ENCODE data around the gene OAS2.

OAS2 gene

DNA sequence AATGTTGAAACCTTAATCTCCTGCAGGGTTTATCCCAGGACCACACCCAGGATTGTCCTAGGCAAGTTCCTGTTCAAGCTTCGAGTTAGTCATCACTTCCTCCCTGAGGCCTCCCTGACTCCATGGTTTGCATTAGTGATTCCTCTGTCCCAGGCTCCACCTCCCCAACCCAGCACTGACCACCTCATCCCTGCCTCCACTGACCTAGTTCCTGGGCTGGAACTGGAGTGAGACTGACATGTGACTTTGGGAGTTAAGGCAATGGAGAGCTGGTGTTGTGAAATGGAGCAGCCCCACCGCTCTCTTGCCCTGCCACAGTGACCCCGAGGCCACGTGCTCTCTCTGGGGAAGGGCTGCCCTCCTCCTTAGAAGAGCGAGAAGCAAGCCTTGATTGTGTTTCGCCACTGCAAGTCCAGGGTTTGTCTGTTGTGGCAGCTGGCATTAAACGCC is 62.4 kb downstream of the OAS2 start:
- no CpG with 5 or more reads among the region's 7 CpGs for WGBS (ENCODE audit: extremely low coverage, insufficient coverage, insufficient read length)
- no peaks in the 10 kb centered on the region for H3K79me2 ChIP-seq (ENCODE audit: control insufficient read depth, insufficient read depth, low read length, poor library complexity)

DNA sequence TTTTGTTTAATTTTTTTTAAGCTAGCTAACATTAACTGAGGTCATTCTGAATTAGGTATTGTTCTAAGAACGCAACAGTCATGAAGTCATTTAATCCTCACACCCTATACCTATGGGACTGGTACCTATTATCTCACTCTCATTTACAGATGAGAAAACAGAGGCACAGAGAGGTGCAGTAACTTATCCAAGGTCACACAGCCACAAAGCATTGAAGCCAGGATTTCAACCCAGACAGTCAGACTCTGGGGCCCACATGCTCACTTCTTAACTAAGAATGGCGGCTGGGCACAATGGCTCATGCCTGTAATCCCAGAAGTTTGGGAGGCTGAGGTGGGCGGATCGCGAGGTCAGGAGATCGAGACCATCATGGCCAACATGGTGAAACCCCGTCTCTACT is 63.2 kb downstream of the OAS2 start:
- Histone ChIP-seq H4K91ac (ENCODE audit: low read depth, low read length) (no peak overlapping the region), H3K79me1 (ENCODE audit: low read length) (no peaks in the 10 kb centered on the region), H2BK12ac (ENCODE audit: low read length) (no peak overlapping the region), H4K8ac (ENCODE audit: low read depth, low read length) (no peak overlapping the region), H3K79me2 (ENCODE audit: control insufficient read depth, insufficient read depth, low read length, poor library complexity) (no peaks in the 10 kb centered on the region), H3K9ac (ENCODE audit: low read length) (no peak overlapping the region), H2AFZ (ENCODE audit: insufficient read depth, low read length, poor library complexity) (no peak overlapping the region), H2BK5ac (ENCODE audit: low read depth, low read length, poor library complexity) (no peak overlapping the region), H3K4me1 (ENCODE audit: control insufficient read depth in 1 of 2, insufficient read depth in 2 of 2, low read length in 2 of 2) (peaks cover 0 to 2% of the 10 kb centered on the region in 2 experiments), H3K27ac (ENCODE audit: low read depth, low read length) (no peak overlapping the region), H2AK5ac (ENCODE audit: low read length) (no peak overlapping the region), H3K4me3 (ENCODE audit: low read depth, low read length) (no peak overlapping the region), H3K4ac (ENCODE audit: low read depth, low read length) (no peak overlapping the region), H4K12ac (ENCODE audit: low read depth, low read length) (no peak overlapping the region), H3K27me3 (ENCODE audit: insufficient read depth, low read length) (no peaks in the 10 kb centered on the region), H3K14ac (ENCODE audit: low read length) (no peak overlapping the region), H3K4me2 (ENCODE audit: low read length) (no peak overlapping the region), H3K18ac (ENCODE audit: low read length) (no peak overlapping the region), H3K9me3 (ENCODE audit: insufficient read depth, low read depth, low read length) (no peaks in the 10 kb centered on the region), H3K36me3 (ENCODE audit: control insufficient read depth in 1 of 2, insufficient read depth in 2 of 2, low read length in 2 of 2) (no peaks in the 10 kb centered on the region), H2BK120ac (ENCODE audit: insufficient read depth, low read length, poor library complexity) (no peak overlapping the region), H3K23ac (ENCODE audit: low read length) (no peak overlapping the region)
- no CpG with 5 or more reads among the region's 7 CpGs for WGBS (ENCODE audit: extremely low coverage, insufficient coverage, insufficient read length)
- no peak for DNase-seq

More for the DNA sequence above, 62.4 kb downstream of the OAS2 start:
- no peaks in the 10 kb centered on the region for H3K36me3 ChIP-seq (ENCODE audit: control insufficient read depth in 1 of 2, insufficient read depth in 2 of 2, low read length in 2 of 2)
- no peak overlapping the region for H3K4ac ChIP-seq (ENCODE audit: low read depth, low read length)
- H3K9ac ChIP-seq (ENCODE audit: low read length), result no peak overlapping the region
- no peaks in the 10 kb centered on the region for H3K27me3 ChIP-seq (ENCODE audit: insufficient read depth, low read length)
- H3K9me3 ChIP-seq (ENCODE audit: insufficient read depth, low read depth, low read length), result no peaks in the 10 kb centered on the region
- no peak overlapping the region for H2BK120ac ChIP-seq (ENCODE audit: insufficient read depth, low read length, poor library complexity)
- H3K18ac ChIP-seq (ENCODE audit: low read length), result no peak overlapping the region
- H3K4me1 ChIP-seq (ENCODE audit: control insufficient read depth in 1 of 2, insufficient read depth in 2 of 2, low read length in 2 of 2), result peaks cover 0 to 2% of the 10 kb centered on the region in 2 experiments
- H3K27ac ChIP-seq (ENCODE audit: low read depth, low read length), result no peak overlapping the region
- H2AK5ac ChIP-seq (ENCODE audit: low read length), result no peak overlapping the region
- H3K4me2 ChIP-seq (ENCODE audit: low read length), result no peak overlapping the region
- no peak overlapping the region for H4K8ac ChIP-seq (ENCODE audit: low read depth, low read length)
- H3K14ac ChIP-seq (ENCODE audit: low read length), result no peak overlapping the region
- H2AFZ ChIP-seq (ENCODE audit: insufficient read depth, low read length, poor library complexity), result no peak overlapping the region
- no peak overlapping the region for H3K23ac ChIP-seq (ENCODE audit: low read length)
- H4K91ac ChIP-seq (ENCODE audit: low read depth, low read length), result no peak overlapping the region
- H4K12ac ChIP-seq (ENCODE audit: low read depth, low read length), result no peak overlapping the region
- DNase-seq, result peak; percentile 14 to 46
- H2BK12ac ChIP-seq (ENCODE audit: low read length), result no peak overlapping the region
- no peaks in the 10 kb centered on the region for H3K79me1 ChIP-seq (ENCODE audit: low read length)
- no peak overlapping the region for H3K4me3 ChIP-seq (ENCODE audit: low read depth, low read length)
- no peak overlapping the region for H2BK5ac ChIP-seq (ENCODE audit: low read depth, low read length, poor library complexity)

DNA sequence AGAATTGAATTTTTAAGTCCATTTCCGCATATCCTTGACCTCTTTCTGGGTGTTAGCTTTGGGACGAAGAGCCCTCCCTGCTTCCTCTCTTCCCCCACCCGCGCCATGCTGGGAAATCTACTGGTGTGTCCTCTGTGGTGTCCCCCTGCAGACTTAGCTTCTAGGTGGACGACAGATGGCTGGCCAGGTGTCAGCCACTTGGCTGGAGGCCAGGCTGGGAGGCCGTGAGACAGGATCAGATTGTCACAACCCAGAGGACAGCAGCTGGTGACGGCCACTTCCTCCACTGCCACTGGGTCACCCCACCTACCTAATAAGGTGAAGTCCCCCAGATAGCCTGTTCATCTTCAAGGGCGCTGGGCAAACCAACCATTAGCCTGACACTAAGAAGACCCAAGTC is 64.9 kb downstream of the OAS2 start:
- no peaks in the 10 kb centered on the region for H3K27me3 ChIP-seq (ENCODE audit: insufficient read depth, low read length)
- H3K36me3 ChIP-seq (ENCODE audit: control insufficient read depth in 1 of 2, insufficient read depth in 2 of 2, low read length in 2 of 2), result no peaks in the 10 kb centered on the region
- no peak overlapping the region for H3K27ac ChIP-seq (ENCODE audit: low read depth, low read length)
- H3K18ac ChIP-seq (ENCODE audit: low read length), result no peak overlapping the region
- no peak overlapping the region for H4K91ac ChIP-seq (ENCODE audit: low read depth, low read length)
- no peak overlapping the region for H2BK12ac ChIP-seq (ENCODE audit: low read length)
- no peak for DNase-seq
- H2BK5ac ChIP-seq (ENCODE audit: low read depth, low read length, poor library complexity), result no peak overlapping the region
- whole genome bisulfite sequencing (ENCODE audit: extremely low coverage, insufficient coverage, insufficient read length), result no CpG with 5 or more reads among the region's 8 CpGs
- H3K9me3 ChIP-seq (ENCODE audit: insufficient read depth, low read depth, low read length), result no peaks in the 10 kb centered on the region
- H2AK5ac ChIP-seq (ENCODE audit: low read length), result no peak overlapping the region
- no peak overlapping the region for H4K12ac ChIP-seq (ENCODE audit: low read depth, low read length)
- H4K8ac ChIP-seq (ENCODE audit: low read depth, low read length), result no peak overlapping the region
- no peaks in the 10 kb centered on the region for H3K79me1 ChIP-seq (ENCODE audit: low read length)
- H3K9ac ChIP-seq (ENCODE audit: low read length), result no peak overlapping the region
- no peak overlapping the region for H3K4ac ChIP-seq (ENCODE audit: low read depth, low read length)
- no peaks in the 10 kb centered on the region for H3K79me2 ChIP-seq (ENCODE audit: control insufficient read depth, insufficient read depth, low read length, poor library complexity)
- H2AFZ ChIP-seq (ENCODE audit: insufficient read depth, low read length, poor library complexity), result no peak overlapping the region
- H3K4me3 ChIP-seq (ENCODE audit: low read depth, low read length), result no peak overlapping the region
- H3K4me1 ChIP-seq (ENCODE audit: control insufficient read depth in 1 of 2, insufficient read depth in 2 of 2, low read length in 2 of 2), result peaks cover 0 to 2% of the 10 kb centered on the region in 2 experiments
- H3K4me2 ChIP-seq (ENCODE audit: low read length), result no peak overlapping the region
- no peak overlapping the region for H3K23ac ChIP-seq (ENCODE audit: low read length)
- no peak overlapping the region for H2BK120ac ChIP-seq (ENCODE audit: insufficient read depth, low read length, poor library complexity)
- no peak overlapping the region for H3K14ac ChIP-seq (ENCODE audit: low read length)

DNA sequence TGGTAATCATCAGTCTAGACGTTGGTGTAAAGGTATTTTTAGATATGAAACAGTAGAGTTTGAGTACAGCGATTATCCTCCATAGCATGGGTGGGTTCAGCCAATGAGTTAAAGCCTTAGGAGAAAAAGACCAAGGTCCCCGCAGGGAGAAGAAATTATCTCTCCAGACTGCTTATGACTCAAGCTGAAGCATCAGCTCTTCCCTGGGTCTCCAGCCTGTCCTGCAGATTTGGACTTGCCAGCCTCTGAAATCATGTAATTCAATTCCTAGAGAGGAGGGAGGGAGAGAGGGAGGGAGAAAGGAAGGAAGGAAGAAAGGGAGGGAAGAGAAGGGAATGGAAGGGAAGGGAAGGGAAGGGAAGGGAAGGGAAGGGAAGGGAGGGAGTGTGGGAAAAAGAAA is 66.2 kb downstream of the OAS2 start:
- Histone ChIP-seq H3K18ac (ENCODE audit: low read length) (no peak overlapping the region), H2BK5ac (ENCODE audit: low read depth, low read length, poor library complexity) (no peak overlapping the region), H3K4me1 (ENCODE audit: control insufficient read depth in 1 of 2, insufficient read depth in 2 of 2, low read length in 2 of 2) (peaks cover 0 to 2% of the 10 kb centered on the region in 2 experiments), H2BK120ac (ENCODE audit: insufficient read depth, low read length, poor library complexity) (no peak overlapping the region), H2AK5ac (ENCODE audit: low read length) (no peak overlapping the region), H3K79me1 (ENCODE audit: low read length) (no peaks in the 10 kb centered on the region), H2AFZ (ENCODE audit: insufficient read depth, low read length, poor library complexity) (no peak overlapping the region), H4K8ac (ENCODE audit: low read depth, low read length) (no peak overlapping the region), H3K4me3 (ENCODE audit: low read depth, low read length) (no peak overlapping the region), H3K36me3 (ENCODE audit: control insufficient read depth in 1 of 2, insufficient read depth in 2 of 2, low read length in 2 of 2) (no peaks in the 10 kb centered on the region), H3K4ac (ENCODE audit: low read depth, low read length) (no peak overlapping the region), H4K12ac (ENCODE audit: low read depth, low read length) (no peak overlapping the region), H3K9me3 (ENCODE audit: insufficient read depth, low read depth, low read length) (no peaks in the 10 kb centered on the region), H3K14ac (ENCODE audit: low read length) (no peak overlapping the region), H3K9ac (ENCODE audit: low read length) (no peak overlapping the region), H3K27me3 (ENCODE audit: insufficient read depth, low read length) (no peaks in the 10 kb centered on the region), H3K27ac (ENCODE audit: low read depth, low read length) (no peak overlapping the region), H2BK12ac (ENCODE audit: low read length) (no peak overlapping the region), H3K79me2 (ENCODE audit: control insufficient read depth, insufficient read depth, low read length, poor library complexity) (no peaks in the 10 kb centered on the region), H3K4me2 (ENCODE audit: low read length) (no peak overlapping the region), H4K91ac (ENCODE audit: low read depth, low read length) (no peak overlapping the region), H3K23ac (ENCODE audit: low read length) (no peak overlapping the region)
- no peak for DNase-seq
- WGBS (ENCODE audit: extremely low coverage, insufficient coverage, insufficient read length), result no CpG with 5 or more reads among the region's 3 CpGs

All from trophoblast cell (in vitro differentiated cells and primary cell).